ENCODE results near the gene LCOR.

The LCOR gene

GRCh38 chr10:97003804-97004201 lies 171.7 kb downstream of the LCOR start:
- H3K4me3 ChIP-seq (ENCODE audit: low read depth, low read length), result no peak overlapping the region
- DNase-seq (ENCODE audit: low read depth), result no peak
- no peak for TF ChIP-seq CTCF (IDR thresholded peaks at IDR 0.05; ENCODE audit: insufficient read depth, low read depth, low read length, missing control alignments)

- TF ChIP-seq CTCF (IDR thresholded peaks at IDR 0.05; ENCODE audit: insufficient read depth, low read depth, low read length, missing control alignments), result no peak
- no peak for DNase-seq (ENCODE audit: low read depth)
- H3K4me3 ChIP-seq (ENCODE audit: low read depth, low read length), result no peak overlapping the region
These were observed 172.5 kb downstream of the LCOR start for GRCh38 chr10:97004591-97004990.

- no peak for TF ChIP-seq CTCF (IDR thresholded peaks at IDR 0.05; ENCODE audit: insufficient read depth, low read depth, low read length, missing control alignments)
- no peak overlapping the region for H3K4me3 ChIP-seq (ENCODE audit: low read depth, low read length)
These were observed 173.3 kb downstream of the LCOR start for GRCh38 chr10:97005349-97005748.

GRCh38 chr10:97006364-97006763 lies 174.3 kb downstream of the LCOR start:
- H3K4me3 ChIP-seq (ENCODE audit: low read depth, low read length), result no peak overlapping the region
- TF ChIP-seq CTCF (IDR thresholded peaks at IDR 0.05; ENCODE audit: insufficient read depth, low read depth, low read length, missing control alignments), result no peak
- DNase-seq (ENCODE audit: low read depth), result no peak

More at GRCh38 chr10:97005349-97005748, 173.3 kb downstream of the LCOR start:
- DNase-seq (ENCODE audit: low read depth), result no peak

GRCh38 chr10:97007417-97007816 lies 175.3 kb downstream of the LCOR start:
- no peak for TF ChIP-seq CTCF (IDR thresholded peaks at IDR 0.05; ENCODE audit: insufficient read depth, low read depth, low read length, missing control alignments)
- DNase-seq (ENCODE audit: low read depth), result no peak
- H3K4me3 ChIP-seq (ENCODE audit: low read depth, low read length), result no peak overlapping the region

- H3K4me3 ChIP-seq (ENCODE audit: low read depth, low read length), result no peak overlapping the region
- no peak for DNase-seq (ENCODE audit: low read depth)
- no peak for TF ChIP-seq CTCF (IDR thresholded peaks at IDR 0.05; ENCODE audit: insufficient read depth, low read depth, low read length, missing control alignments)
These were observed 178.7 kb downstream of the LCOR start for GRCh38 chr10:97010695-97011206.

DNA sequence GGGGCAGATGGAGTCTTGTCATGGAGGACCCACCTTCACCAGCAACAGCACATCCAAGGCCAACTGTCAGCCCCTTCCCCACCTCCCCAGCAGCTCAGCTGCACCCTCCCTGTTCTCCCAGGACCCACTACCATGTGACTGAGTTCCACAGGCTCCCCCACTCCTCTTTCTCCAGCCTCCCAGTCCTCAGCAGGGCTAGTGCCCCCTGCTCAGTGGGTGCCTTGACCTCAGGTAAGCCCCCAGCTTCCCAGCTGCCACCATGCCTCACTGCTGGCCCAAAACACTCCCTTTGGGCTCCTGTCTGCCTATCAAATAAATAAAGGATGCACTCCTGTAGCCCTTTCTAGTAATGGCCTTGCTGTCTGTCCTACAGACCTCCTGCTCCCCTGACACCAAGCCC lies 179.3 kb downstream of the LCOR start:
- DNase-seq (ENCODE audit: low read depth), result no peak
- H3K4me3 ChIP-seq (ENCODE audit: low read depth, low read length), result no peak overlapping the region
- TF ChIP-seq CTCF (IDR thresholded peaks at IDR 0.05; ENCODE audit: insufficient read depth, low read depth, low read length, missing control alignments), result no peak

Data from GM12865 (cell line).